KOPT-K1 (cell line): ENCODE results near the gene ST6GALNAC3.
"Not testable (repeated sequence)": the region's sequence is repeated elsewhere in the genome, so short reads cannot be mapped to it uniquely, and the experiment has no call there.

Experiments
- H3K27ac ChIP-seq: fragments of 200-600 bp; sonication (generic); 2 replicates; pipeline ENCODE4 v1.5.1; 2016; ENCODE audit warnings: antibody characterized with exemption, mild to moderate bottlenecking, low read depth, low read length; ENCODE audit not compliant: poor library complexity, severe bottlenecking
- H3K36me3 ChIP-seq: fragments of 200-600 bp; sonication (generic); 2 replicates; pipeline ENCODE4 v1.5.1; 2017; ENCODE audit warnings: antibody characterized with exemption, mild to moderate bottlenecking, low read length, moderate library complexity; ENCODE audit not compliant: insufficient read depth
- H3K9me3 ChIP-seq: fragments of 200-600 bp; sonication (generic); 2 replicates; pipeline ENCODE4 v1.5.1; 2017; ENCODE audit warnings: antibody characterized with exemption, low read length, mild to moderate bottlenecking; ENCODE audit not compliant: insufficient read depth, poor library complexity, severe bottlenecking

The ST6GALNAC3 gene

DNA sequence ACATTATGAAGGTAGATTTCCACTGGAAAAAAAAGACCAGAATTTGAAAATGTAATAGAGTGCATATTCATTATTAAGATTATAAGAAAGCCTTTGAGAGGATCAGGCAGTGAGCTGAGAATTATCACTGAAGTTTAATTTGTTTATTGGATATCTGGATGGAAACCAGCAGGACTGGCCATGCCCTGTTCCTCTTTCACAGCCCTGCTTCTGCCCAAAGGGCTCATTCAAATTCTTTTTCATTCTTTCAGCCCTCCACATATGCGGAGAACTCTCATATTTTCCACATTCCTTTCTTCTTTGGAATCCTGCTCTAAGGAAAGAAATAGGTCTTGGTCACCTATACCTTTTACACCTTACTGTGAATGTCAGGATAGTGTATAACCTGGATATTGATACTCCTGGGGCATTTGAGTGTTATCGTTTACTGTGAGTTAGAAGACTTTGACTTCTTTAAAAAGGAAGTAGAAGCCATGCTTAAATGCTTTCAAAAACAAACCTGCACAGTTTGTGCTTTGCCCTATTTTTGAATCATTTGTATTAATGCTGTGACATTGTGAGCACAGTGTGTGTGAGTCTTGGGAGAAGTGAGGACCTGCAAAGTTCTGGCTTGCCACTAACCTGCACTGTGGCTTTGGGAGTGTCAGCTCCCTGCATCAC, 35.5 kb downstream of the ST6GALNAC3 start:
- Histone ChIP-seq H3K36me3 (no peaks in the 10 kb centered on the region), H3K9me3 (no peaks in the 10 kb centered on the region), H3K27ac (no peak overlapping the region)

DNA sequence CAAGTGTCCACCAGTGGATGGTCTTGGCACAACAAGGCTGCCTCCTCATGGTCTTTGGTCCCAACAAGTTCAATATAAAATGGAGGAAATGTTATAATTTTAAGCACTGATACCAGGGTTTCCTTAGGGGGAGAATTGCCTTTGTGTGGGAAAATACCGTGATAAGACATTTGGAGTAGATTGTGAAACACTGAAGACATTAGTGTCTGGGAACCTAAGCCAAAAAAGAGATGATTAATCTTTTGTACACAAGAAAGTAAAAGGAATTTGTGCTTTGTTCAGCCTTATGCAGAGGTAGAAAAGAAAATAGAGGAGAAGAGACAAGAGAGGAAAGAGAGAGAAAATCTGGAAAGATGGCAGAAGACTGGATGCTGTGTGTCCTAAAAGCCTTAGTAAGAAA, 36.1 kb downstream of the ST6GALNAC3 start:
- H3K27ac ChIP-seq = no peak overlapping the region
- H3K36me3 ChIP-seq = no peaks in the 10 kb centered on the region
- H3K9me3 ChIP-seq = no peaks in the 10 kb centered on the region

- not testable (repeated sequence) for H3K9me3 ChIP-seq, H3K36me3 ChIP-seq, H3K27ac ChIP-seq
These were observed 37.8 kb downstream of the ST6GALNAC3 start for GRCh38 chr1:76112321-76112720.

DNA sequence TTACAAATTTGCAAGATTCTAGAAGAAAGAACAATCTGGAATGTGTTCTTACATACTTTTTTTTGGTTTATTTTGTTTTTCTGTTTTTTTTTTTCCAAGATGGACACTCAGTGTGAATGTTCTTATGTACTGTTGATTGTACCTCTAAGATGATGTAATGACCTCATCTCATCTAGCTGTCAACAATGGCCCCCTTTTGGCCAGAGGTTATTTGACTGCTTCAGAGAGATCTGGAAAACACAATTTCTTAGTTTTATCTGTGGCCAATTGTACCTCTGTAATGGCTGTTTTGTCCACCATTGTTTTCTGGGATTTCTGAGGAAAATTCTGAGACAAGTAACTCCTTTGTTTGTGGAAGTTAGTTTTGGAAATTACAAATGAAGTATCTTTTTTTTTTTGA, 38.9 kb downstream of the ST6GALNAC3 start:
- no peaks in the 10 kb centered on the region for H3K9me3 ChIP-seq
- no peaks in the 10 kb centered on the region for H3K36me3 ChIP-seq
- H3K27ac ChIP-seq = no peak overlapping the region

GRCh38 chr1:76115171-76115570, 40.6 kb downstream of the ST6GALNAC3 start:
- H3K27ac ChIP-seq = no peak overlapping the region
- no peaks in the 10 kb centered on the region for H3K9me3 ChIP-seq
- H3K36me3 ChIP-seq = no peaks in the 10 kb centered on the region

DNA sequence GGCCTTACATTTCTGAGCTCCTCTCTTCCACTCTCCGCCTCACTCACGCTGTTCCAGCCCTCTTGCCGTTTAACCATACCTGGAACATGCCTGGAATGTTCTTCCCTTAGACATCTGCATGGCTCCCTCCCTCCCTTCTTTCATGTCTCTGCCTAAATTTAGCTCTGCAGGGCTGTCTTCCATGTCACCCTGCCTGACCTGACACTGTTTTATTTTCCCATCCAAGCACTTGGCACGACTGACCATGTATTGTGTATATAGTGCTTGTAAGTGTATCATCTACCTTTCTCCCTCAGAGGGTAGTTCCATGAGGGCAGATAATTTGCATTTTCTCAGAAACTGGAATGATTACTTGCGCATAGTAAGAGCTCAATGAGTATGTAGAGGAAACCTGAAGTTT, 47.3 kb downstream of the ST6GALNAC3 start:
- Histone ChIP-seq H3K27ac (no peak overlapping the region), H3K36me3 (no peaks in the 10 kb centered on the region), H3K9me3 (no peaks in the 10 kb centered on the region)

- Histone ChIP-seq H3K9me3 (no peaks in the 10 kb centered on the region), H3K27ac (no peak overlapping the region), H3K36me3 (no peaks in the 10 kb centered on the region)
These were observed 47.7 kb downstream of the ST6GALNAC3 start for GRCh38 chr1:76122271-76122670.

DNA sequence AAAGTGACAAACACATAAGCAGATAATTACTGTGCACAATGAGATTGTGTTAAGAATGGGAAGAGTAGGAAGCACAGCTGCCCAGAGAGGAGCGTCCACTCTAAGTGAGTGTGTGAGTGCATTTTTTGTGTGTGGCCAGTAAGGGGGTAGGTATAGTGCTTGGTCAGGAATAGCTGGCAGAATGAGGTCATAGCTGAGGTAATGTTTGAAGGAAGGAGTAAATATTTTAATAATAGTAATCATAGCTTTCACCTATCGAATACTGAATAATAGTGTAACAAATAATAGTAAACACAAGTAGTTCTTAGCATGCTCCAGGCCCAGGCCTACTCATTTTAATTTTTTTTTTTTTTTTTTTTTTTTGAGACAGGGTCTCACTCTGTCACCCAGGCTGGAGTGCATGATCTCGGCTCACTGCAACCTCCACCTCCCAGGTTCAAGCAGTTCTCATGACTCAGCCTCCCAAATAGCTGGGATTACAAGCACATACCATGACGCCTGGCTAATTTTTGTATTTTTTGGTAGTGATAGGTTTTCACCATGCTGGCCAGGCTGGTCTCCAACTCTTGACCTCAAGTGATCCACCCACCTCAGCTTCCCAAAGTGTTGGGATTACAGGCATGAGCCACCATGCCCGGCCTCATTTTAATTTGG, 49.0 kb downstream of the ST6GALNAC3 start:
- H3K9me3 ChIP-seq, H3K36me3 ChIP-seq, H3K27ac ChIP-seq: not testable (repeated sequence)

DNA sequence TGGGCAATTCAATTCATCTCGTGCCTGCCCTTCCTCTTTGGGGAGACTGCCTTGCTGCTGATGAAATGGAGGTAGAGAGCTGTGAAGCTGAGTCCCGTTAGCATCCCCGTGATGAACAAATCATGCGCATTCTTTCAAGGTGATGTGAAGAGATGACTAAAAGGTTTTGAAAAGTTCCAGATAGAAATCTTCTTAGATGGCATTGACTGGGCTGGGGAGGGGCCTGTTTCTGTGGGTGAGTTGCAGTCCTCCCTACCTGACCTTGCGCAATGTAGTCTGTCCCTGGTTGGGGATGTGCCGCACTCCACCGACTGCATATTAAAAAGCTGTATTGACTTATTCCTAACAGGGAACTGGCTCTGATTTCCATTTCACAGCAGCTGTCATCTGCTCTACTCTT, 49.6 kb downstream of the ST6GALNAC3 start:
- Histone ChIP-seq H3K27ac (no peak overlapping the region), H3K36me3 (no peaks in the 10 kb centered on the region), H3K9me3 (no peaks in the 10 kb centered on the region)

- Histone ChIP-seq H3K9me3 (no peaks in the 10 kb centered on the region), H3K36me3 (no peaks in the 10 kb centered on the region), H3K27ac (no peak overlapping the region)
These were observed 51.1 kb downstream of the ST6GALNAC3 start for GRCh38 chr1:76125473-76126219.

DNA sequence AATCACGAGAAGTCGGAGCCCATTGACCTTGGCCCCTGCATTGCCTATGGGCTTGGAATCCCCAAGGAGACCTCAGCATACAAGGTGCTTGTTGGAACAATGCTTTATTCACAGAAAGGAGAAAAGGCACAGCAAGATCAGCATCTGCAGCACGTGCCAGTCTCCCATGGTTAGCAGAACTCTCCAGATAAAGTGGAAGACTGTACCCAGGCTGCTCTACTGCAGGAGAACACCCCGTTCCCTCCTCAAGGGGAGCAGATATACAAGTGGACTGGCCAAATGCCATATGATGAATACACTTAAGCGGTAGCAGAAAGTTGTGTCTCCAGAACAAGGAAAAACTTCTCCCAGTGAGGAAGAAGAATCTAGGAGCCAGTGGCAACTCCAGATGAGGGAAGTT, 53.5 kb downstream of the ST6GALNAC3 start:
- H3K36me3 ChIP-seq = no peaks in the 10 kb centered on the region
- H3K9me3 ChIP-seq = no peaks in the 10 kb centered on the region
- H3K27ac ChIP-seq = no peak overlapping the region

- Histone ChIP-seq H3K27ac (no peak overlapping the region), H3K9me3 (no peaks in the 10 kb centered on the region)
These were observed 55.2 kb downstream of the ST6GALNAC3 start for GRCh38 chr1:76129731-76130130.

DNA sequence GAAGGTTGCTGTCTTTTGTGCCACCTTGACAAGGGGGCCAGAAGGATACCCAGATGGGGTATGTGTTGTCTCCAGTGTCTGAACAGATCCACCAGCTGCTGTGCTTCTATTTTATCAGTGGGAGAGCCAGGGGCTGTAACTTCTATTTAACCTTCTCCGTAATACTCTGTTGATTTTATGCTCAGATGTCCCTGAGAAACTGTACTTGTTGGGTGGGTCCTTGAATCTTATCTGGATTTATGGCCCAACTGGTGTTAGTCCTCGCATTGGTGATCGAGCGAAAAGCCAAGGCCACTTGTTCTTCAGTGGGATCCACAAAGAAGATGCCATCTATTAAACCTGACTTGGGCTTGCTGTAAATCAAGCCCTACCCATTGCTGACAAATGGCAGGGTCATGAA, 56.4 kb downstream of the ST6GALNAC3 start:
- H3K36me3 ChIP-seq = no peaks in the 10 kb centered on the region
- H3K9me3 ChIP-seq = no peaks in the 10 kb centered on the region
- no peak overlapping the region for H3K27ac ChIP-seq

More at GRCh38 chr1:76129731-76130130, 55.2 kb downstream of the ST6GALNAC3 start:
- H3K36me3 ChIP-seq = no peaks in the 10 kb centered on the region

DNA sequence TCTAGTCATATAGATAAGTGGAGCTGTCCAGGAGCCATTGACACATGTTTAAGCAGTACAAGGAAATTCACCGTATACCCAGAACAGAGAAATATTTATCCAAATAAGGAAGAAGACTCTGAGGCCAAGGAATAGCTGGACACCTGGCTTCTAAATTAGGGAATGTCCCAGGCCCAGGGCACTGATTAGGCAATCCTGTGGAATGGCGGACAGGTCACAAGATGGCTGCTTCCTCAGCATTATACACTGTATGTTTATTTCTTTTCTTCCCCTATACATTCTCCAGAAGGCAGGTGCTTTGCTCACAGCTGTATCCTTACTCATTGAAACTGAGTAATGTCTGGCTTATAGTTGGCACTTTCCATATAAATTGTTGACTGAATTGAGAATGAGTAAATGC, 59.4 kb downstream of the ST6GALNAC3 start:
- Histone ChIP-seq H3K36me3 (no peaks in the 10 kb centered on the region), H3K27ac (no peak overlapping the region), H3K9me3 (no peaks in the 10 kb centered on the region)

DNA sequence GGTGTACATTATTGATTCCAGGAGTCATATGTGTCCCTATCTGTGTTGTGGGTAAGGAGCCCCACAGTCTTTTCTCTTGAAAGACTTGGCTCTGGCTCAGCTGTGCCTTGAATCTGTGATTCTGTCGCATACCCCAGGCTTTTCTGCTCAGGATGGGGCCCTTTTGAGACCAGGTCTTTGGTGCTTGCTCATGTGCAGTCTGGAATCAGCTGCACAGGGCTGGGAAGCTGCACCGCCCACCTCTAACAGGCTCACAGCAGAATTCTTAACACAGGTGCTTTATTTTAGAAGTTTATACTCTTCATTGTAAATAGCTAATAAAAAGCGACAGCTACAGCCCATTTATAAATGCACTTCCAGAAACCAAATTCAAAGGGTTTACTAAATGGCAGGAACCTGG, 61.3 kb downstream of the ST6GALNAC3 start:
- Histone ChIP-seq H3K27ac (no peak overlapping the region), H3K9me3 (no peaks in the 10 kb centered on the region), H3K36me3 (no peaks in the 10 kb centered on the region)
